Muscle of leg (tissue), 11 donors: ENCODE measurements around the gene MALAT1. TPM values are rescaled to one million over a fixed set of nuclear protein-coding genes. Genes with fewer than 3 reads are reported as not detected.
"Not testable (repeated sequence)": the region's sequence is repeated elsewhere in the genome, so short reads cannot be mapped to it uniquely, and the experiment has no call there.

Source experiments
- DNase-seq: peaks from one replicate; pipeline ENCODE4 v3.0.0; 2013
- H3K27ac ChIP-seq: one replicate; pipeline ENCODE4 v1.5.1; 2013; ENCODE audit warnings: mild to moderate bottlenecking, low read length, control low read depth
- H3K27me3 ChIP-seq: one replicate; pipeline ENCODE4 v1.6.1; 2013; ENCODE audit warnings: low read length; ENCODE audit not compliant: control insufficient read depth, insufficient read depth
- H3K36me3 ChIP-seq: one replicate; pipeline ENCODE4 v1.6.1; 2013; ENCODE audit warnings: low read length; ENCODE audit not compliant: control insufficient read depth, insufficient read depth
- H3K4me1 ChIP-seq: one replicate; pipeline ENCODE4 v1.6.1; 2013; ENCODE audit warnings: low read length; ENCODE audit not compliant: control insufficient read depth, insufficient read depth
- H3K4me3 ChIP-seq: one replicate; pipeline ENCODE4 v1.5.1; 2013; ENCODE audit warnings: low read length, control low read depth
- H3K9me3 ChIP-seq: replicated peaks from 2 replicates; pipeline ENCODE4 v1.6.1; 2013; ENCODE audit warnings: low read depth, low read length; ENCODE audit not compliant: control insufficient read depth
- WGBS: methylation state at CpG from one replicate; pipeline ENCODE4 v1.1.5; 2013; ENCODE audit warnings: missing lambda C conversion rate; ENCODE audit not compliant: insufficient coverage; 5-methylcytosine and 5-hydroxymethylcytosine counted together
- polyA plus RNA-seq, 8 donors: library from polyadenylated mRNA; unstranded; fragments of 120-200 nt; gene quantifications; one replicate each; pipeline versions ENCODE4 v1.2.1 to v1.2.3, GENCODE V29; 2013; ENCODE audit warnings: inconsistent platforms in 1 of 8, low replicate concordance in 1 of 8; ENCODE audit not compliant: insufficient read length in 8 of 8, insufficient read depth in 1 of 8
- total RNA-seq: library from RNA; stranded (reverse); fragments of 120-200 nt; gene quantifications from one replicate; pipeline ENCODE4 v1.2.4, GENCODE V29; 2013

Gene MALAT1
- total and polyA plus RNA-seq, 9 donors, result 135 to 4,773 (median 174) TPM

DNA sequence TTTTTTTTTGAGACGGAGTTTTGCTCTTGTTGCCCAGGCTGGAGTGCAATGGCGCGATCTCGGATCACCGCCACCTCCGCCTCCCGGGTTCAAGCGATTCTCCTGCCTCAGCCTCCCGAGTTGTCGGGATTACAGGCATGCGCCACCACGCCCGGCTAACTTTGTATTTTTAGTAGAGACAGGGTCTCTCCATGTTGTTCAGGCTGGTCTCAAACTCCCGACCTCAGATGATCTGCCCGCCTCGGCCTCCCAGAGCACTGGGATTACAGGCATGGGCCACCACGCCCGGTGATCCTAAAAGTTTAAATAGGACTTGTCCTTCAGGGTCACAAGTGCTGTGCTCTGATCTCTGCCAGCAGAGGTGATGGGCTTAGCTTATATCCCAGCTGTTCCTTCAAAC is 33.4 kb upstream of the MALAT1 start:
- H3K36me3 ChIP-seq, DNase-seq: not testable (repeated sequence)

GRCh38 chr11:65467306-65467705 is 31.5 kb upstream of the MALAT1 start:
- H3K27ac ChIP-seq, H3K27me3 ChIP-seq, H3K9me3 ChIP-seq, DNase-seq, H3K4me3 ChIP-seq, H3K36me3 ChIP-seq: not testable (repeated sequence)
- 100% methylated on average over 3 of the region's 6 CpGs for WGBS
- peaks cover 12% of the 10 kb centered on the region for H3K4me1 ChIP-seq

More for the DNA sequence above, 33.4 kb upstream of the MALAT1 start:
- not testable (repeated sequence) for H3K4me1 ChIP-seq, H3K27ac ChIP-seq, H3K27me3 ChIP-seq, H3K9me3 ChIP-seq, H3K4me3 ChIP-seq
- 96% methylated on average over 15 of the region's 18 CpGs for WGBS

DNA sequence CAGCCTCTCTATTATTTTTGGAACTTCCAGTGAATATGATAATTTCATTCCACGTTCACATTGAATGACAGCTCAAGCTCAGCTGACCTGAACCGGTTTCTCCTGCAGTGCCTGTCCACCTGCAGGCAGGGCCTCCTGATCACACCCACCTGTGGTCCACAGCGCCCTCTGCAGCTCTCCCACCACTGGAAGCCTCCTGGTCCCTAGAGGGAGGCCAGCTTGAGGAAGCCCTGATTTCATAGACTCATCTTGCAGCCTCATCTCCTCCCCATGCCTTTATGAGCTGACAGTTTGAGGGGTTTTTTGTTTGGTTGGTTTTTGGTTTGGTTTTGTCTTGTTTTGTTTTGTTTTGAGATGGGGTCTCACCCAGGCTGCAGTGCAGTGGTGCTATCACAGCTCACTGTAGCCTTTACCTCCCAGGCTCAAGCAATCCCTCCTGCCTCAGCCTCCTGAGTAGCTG is 29.9 kb upstream of the MALAT1 start:
- H3K36me3 ChIP-seq, result peaks cover 4% of the 10 kb centered on the region
- no peak overlapping the region for H3K4me3 ChIP-seq
- no peak for DNase-seq
- H3K4me1 ChIP-seq, result peaks cover 12% of the 10 kb centered on the region
- 27% methylated on average over 2 of the region's 3 CpGs for WGBS
- no peak overlapping the region for H3K27ac ChIP-seq
- no peaks in the 10 kb centered on the region for H3K27me3 ChIP-seq
- no peaks in the 10 kb centered on the region for H3K9me3 ChIP-seq

DNA sequence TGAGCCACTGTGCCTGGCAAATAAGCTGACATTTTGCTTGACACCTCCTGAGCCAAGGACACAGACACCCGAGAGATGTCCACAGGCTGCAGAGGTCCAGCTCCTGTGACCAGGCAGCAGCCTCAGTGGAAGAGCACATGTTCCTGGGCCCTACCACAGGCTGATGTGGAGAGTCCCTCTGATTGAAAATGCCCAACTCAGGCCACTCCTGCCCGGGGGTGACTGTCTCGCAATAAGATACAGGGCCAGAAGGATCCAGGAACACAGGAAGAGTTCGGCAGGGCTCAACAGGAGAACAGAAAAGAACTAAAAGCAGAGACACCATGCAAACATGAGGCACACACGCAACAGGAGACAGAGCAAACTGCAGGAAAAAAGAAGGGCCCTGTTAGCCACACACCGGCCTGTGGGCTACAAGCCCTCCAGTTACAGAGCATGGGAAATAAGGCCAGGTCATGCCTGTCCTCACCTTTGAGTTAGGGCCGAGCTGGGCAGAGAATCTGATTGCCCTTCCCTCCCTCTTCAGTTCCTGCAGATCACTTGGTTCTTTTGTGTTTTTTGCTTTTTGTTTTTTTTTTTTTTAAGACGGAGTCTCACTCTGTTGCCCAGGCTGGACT is 28.3 kb upstream of the MALAT1 start:
- Histone ChIP-seq H3K4me3 (no peak overlapping the region), H3K27ac (no peak overlapping the region), H3K9me3 (no peaks in the 10 kb centered on the region), H3K4me1 (peaks cover 12% of the 10 kb centered on the region), H3K27me3 (no peaks in the 10 kb centered on the region), H3K36me3 (peaks cover 4% of the 10 kb centered on the region)
- no peak for DNase-seq
- 76% methylated on average over 6 of the region's 8 CpGs for WGBS

GRCh38 chr11:65471447-65471891 is 27.4 kb upstream of the MALAT1 start:
- H3K27me3 ChIP-seq, result no peaks in the 10 kb centered on the region
- H3K4me3 ChIP-seq, result peak overlapping the region; percentile 13
- 45% methylated on average over 5 of the region's 8 CpGs for WGBS
- no peaks in the 10 kb centered on the region for H3K36me3 ChIP-seq
- peak; percentile 73 for DNase-seq
- H3K27ac ChIP-seq, result peak overlapping the region; percentile 89
- no peaks in the 10 kb centered on the region for H3K9me3 ChIP-seq
- H3K4me1 ChIP-seq, result peaks cover 16% of the 10 kb centered on the region

- H3K36me3 ChIP-seq, DNase-seq, H3K9me3 ChIP-seq, H3K4me3 ChIP-seq, H3K27me3 ChIP-seq: not testable (repeated sequence)
- Histone ChIP-seq H3K4me1 (peaks cover 26% of the 10 kb centered on the region), H3K27ac (peak overlapping the region; percentile 89)
- 83% methylated on average over 2 of the region's 14 CpGs for whole genome bisulfite sequencing
Measured at GRCh38 chr11:65472588-65473277, 26.1 kb upstream of the MALAT1 start.

GRCh38 chr11:65473278-65473860 is 25.5 kb upstream of the MALAT1 start:
- Histone ChIP-seq H3K9me3 (no peaks in the 10 kb centered on the region), H3K4me1 (peaks cover 33% of the 10 kb centered on the region), H3K36me3 (no peaks in the 10 kb centered on the region), H3K27ac (no peak overlapping the region), H3K27me3 (no peaks in the 10 kb centered on the region), H3K4me3 (no peak overlapping the region)
- no peak for DNase-seq
- WGBS, result no CpG with 5 or more reads among the region's 7 CpGs

DNA sequence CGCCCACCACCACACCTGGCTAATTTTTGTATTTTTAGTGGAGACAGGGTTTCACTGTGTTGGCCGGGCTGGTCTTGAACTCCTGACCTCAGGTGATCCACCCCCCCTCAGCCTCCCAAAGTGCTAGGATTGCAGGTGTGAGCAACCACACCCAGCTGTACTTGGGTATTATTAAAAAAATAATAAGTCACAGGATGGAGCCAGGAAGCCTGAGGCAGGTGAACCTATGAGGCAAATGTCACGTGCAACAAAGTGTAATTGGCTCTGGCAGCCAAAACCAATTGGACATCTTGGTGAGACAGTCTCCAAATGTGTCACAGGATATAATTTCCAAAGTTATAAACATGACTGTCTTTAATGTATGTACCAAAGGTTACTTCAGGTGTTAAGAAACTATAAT is 24.0 kb upstream of the MALAT1 start:
- no peaks in the 10 kb centered on the region for H3K27me3 ChIP-seq
- peaks cover 48% of the 10 kb centered on the region for H3K4me1 ChIP-seq
- no peak overlapping the region for H3K27ac ChIP-seq
- no peaks in the 10 kb centered on the region for H3K36me3 ChIP-seq
- no peak for DNase-seq
- H3K4me3 ChIP-seq, result no peak overlapping the region
- no peaks in the 10 kb centered on the region for H3K9me3 ChIP-seq
- WGBS, result 60% methylated on average over 1 of the region's 3 CpGs

DNA sequence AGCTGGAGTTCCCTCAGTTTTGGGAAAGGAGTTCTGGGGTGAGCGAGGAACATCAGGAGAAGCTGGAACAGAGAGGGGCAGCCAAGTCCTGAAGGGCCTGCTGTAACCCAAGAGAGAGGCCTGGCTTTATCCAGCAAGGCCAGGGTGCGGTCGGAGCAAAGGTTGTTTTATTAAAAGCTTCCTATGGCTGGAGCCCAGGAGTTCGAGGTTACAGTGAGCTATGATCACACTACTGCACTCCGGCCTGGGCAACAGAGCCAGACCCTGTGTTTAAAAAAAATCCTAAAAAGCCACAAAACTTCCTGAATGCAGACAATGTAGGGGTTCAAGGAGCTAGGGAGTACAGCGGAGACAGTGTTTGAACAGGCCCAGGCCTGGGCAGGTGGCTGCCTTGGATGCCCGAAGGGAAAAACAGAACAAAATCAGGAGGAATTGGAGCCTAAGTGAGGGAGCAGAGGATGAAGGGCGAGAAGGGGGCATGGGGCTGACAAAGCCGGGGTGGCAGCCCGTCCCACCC is 22.2 kb upstream of the MALAT1 start:
- H3K9me3 ChIP-seq, result no peaks in the 10 kb centered on the region
- H3K27me3 ChIP-seq, result no peaks in the 10 kb centered on the region
- no peak for DNase-seq
- H3K4me1 ChIP-seq, result peaks cover 46% of the 10 kb centered on the region
- peak overlapping the region; percentile 99 for H3K4me3 ChIP-seq
- peak overlapping the region; percentile 100 for H3K27ac ChIP-seq
- H3K36me3 ChIP-seq, result no peaks in the 10 kb centered on the region
- 27% methylated on average over 8 of the region's 10 CpGs for WGBS
